NCI-H446 treated with DMSO at 0.1 percent for 48 hours (cell line): ENCODE results near the gene CPEB1.

ENCODE experiments used
- DNase-seq: peaks from one replicate; lab custom pipeline; 2025; lab: John Stamatoyannopoulos, UW

The CPEB1 gene

DNA sequence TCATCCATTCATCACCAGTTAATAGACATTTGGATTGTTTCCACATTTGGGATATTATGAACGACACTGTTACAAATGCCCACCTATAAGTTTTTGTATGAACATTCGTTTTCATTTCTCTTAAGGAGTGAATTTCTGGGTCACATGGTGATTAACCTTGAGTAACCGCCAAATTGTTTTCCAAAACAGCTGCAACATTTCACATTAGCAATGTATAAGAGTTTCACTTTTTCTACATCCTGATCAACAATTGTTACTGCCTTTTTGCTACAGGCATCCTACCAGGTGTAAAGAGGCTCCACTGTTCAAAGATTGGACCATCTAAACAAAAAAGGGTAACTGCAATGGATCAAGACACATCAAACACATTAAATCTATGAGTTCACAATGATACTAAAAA lies 52.0 kb downstream of the CPEB1 start:
- DNase-seq, result no peak

- no peak for DNase-seq
These were observed 59.4 kb downstream of the CPEB1 start for GRCh38 chr15:82587805-82588204.

GRCh38 chr15:82585072-82585471 lies 62.1 kb downstream of the CPEB1 start:
- no peak for DNase-seq

GRCh38 chr15:82580713-82581112 lies 66.5 kb downstream of the CPEB1 start:
- DNase-seq, result no peak

GRCh38 chr15:82575335-82575734 lies 71.8 kb downstream of the CPEB1 start:
- no peak for DNase-seq

DNA sequence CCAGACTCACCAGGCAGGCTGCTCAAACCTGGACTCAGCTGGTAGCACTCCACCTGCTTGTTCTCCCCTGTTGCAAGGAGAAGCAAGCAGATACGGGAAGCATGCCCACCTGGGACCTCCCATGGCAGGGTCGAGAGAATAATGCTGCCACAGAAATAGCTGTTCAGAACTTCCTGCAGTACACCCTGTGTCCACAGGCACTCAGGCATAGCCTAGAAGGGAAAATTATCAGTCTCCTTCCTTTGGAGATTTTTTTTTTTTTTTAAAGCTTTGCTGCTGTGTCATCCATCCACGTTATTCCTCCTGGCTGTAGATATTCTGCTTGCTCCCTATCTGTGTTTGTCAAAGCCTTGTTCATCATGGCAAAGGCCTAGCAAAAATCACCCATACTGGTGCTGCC lies 74.2 kb downstream of the CPEB1 start:
- no peak for DNase-seq

GRCh38 chr15:82572311-82572710 lies 74.9 kb downstream of the CPEB1 start:
- no peak for DNase-seq

DNA sequence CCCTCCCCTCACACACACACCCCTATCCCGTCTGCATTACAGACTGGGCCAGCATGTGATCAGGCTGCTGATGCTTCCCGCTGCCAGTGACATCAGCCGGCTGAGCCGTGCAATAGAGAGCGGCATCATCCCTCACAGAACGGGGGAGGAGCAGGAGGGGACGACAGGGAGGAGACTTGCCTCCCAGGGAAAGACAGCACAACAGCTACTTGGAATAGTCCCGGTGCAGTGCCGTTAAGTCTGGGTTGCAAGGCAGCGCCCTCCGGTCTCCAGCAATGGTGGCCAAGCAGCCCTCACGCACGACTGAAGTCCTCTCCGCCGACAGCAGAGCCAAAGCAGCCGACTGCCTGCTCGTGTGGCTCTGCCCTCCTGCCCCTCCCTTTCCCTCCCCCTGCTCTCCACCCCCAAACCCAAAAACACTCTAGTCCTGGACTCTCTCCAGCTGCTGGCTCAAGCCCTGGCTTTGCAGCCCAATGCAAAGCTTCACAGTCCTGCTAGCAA lies 75.4 kb downstream of the CPEB1 start:
- DNase-seq, result peak; percentile 78

DNA sequence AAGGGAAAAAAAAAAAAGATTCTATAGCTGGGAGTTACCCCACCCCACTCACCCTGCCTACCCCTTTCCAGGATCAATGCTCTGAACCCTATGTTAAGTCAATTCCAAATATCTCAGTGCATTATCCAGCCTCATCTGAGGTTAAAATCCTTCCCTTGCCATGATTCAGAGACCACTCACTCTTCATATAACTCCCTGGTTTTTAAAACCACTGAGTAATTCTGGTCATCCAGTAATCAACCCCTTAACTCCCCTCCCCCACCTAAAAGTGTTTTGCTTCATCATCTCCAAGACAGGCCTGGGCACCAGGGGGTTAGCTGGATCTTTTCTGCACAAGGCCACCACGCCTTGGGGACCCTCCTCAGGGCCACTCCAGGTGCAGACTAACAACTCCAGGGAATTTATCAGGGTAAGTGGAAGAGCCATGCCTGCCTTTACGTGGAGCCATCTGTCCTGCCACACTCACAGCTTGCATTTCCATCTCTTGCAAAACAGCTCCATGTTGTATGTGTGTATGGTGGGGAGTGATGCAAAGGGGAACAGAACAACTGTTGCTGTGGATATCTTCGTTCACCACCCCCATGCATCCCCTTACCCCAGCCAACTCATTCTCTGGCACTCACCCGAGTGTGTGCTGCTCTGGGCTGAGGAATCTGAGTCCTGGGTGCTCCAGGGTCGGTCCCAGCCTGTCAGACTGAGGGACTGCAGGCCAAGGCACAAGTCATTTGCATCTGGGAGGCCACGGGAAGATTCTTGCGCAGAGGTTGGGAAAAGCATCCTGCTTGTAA lies 76.2 kb downstream of the CPEB1 start:
- DNase-seq, result no peak

DNA sequence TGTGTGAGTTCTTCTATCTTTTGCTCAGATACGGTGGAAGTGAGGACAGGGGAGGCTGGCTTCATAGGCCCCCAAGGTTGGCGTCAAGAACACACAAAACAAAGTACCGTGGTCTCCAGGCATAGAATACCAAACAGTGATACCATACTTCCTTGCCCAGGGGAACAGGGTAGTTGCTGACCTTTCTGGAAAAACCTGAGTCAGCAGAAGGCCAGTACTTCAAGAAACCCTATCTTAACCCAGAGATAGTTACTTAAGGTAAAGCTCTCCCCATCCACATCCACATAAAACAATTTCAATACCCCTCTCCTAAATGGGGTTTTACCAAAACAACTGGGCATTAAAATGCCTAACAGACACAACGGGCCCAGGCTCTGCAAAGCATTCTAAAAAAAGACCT lies 77.3 kb downstream of the CPEB1 start:
- DNase-seq, result no peak

DNA sequence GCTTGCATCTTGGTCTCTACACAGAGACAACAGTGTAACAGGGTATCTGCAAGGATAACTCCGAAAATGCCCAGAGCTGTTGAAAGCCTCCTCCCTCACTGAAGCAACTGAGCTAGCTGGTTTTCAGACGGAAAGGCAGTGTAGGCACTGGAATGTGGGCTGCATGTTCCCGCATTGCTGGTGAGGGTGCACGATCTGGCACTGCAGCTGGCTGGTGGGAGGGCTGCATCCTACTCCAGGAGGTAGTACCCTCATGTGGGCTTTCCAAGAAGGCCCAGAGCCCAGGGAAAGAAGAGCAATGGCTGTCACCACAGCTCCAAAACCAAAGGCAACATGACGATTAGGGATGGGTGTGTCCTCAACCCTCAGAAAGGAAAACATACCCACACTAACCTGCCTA lies 78.2 kb downstream of the CPEB1 start:
- DNase-seq, result no peak

- no peak for DNase-seq
These were observed 79.5 kb downstream of the CPEB1 start for GRCh38 chr15:82567661-82568060.

DNA sequence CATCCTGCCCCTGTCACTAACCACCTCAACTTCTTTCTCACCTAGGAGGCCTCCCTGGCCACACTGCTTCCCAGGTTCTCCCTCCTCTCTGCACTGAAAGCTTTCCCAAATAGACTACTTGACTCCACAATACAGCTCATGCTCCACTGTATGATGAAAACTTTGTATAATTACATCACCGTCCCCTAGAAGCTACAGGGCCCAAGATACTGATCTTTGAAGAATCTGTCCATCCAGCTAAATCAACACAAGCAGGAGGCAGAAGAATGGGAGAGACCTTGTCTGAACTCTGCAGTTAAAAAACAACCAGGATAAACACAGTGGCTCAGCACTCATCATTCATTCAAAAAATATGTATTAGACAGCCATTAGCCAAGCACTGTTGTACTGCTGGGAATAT lies 80.5 kb downstream of the CPEB1 start:
- DNase-seq, result no peak

- DNase-seq, result no peak
These were observed 88.7 kb downstream of the CPEB1 start for GRCh38 chr15:82558502-82558901.

- DNase-seq, result no peak
These were observed 90.7 kb downstream of the CPEB1 start for GRCh38 chr15:82556315-82557035.

GRCh38 chr15:82554849-82555248 lies 92.3 kb downstream of the CPEB1 start:
- no peak for DNase-seq

DNA sequence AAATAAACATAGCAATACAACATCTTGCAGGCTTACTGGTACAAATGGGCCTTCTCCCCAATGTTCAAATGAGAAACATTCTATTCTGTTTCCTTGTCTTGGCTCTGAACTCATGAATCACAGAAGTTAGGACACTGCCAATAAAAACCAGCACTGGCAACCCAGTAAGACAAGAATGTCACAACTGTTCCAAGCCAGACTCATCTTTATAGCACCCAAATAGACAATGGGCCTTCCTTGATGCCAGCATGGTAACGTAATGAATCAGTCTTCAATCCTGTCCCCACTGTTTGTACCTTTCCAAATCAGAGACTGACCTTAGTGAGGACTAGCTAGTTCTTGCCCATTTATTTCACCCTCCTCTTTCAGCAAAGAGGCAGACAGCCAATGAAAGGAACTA lies 92.8 kb downstream of the CPEB1 start:
- no peak for DNase-seq

- no peak for DNase-seq
These were observed 93.3 kb downstream of the CPEB1 start for GRCh38 chr15:82553846-82554245.

DNA sequence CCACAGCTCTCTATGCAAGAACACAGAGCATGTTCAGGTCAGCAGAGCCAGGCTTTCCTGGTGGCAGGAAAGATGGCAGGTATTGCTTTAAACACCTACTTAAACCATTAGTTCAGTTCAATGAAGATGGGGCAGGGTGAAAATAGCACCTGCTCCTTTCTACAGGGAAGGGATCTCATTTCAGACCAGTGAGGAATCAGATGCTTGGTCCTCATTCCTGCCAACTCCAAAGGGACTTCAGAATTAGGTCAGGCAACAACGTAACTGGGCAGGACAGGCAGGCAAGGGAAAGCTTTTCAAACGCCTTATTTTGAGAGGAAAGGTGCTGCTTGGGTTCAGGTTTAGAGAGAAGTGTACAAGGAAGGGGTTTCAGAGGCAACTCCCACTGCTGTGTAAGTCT lies 94.3 kb downstream of the CPEB1 start:
- no peak for DNase-seq

DNA sequence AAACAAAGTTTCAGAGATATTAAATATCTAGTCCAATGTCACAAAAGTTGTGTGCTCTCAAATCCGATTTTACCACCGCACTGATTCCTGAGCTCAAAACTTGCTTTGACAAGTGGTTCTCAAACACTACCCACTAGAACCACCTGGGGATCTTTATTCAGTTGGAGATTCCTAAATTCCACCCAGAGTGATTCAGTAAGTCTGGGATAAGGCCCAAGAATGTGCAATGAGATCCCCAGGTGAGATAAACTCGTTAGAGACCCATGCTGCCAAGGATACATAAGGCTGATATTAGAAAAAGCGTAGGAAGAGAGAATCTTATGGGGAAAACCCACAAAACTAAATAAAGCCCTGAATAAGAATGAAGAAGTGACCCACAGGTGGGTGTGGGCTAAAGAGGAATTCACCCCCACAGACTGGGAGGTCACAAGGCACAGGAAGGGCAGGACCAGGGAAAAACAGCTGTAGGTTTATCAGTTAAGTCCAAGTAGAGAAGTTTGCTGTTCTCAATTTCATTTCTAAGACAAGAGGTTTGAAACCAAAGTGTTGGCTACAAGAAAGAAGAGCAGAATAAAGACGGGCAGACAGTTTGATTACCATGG lies 95.4 kb downstream of the CPEB1 start:
- DNase-seq, result no peak

DNA sequence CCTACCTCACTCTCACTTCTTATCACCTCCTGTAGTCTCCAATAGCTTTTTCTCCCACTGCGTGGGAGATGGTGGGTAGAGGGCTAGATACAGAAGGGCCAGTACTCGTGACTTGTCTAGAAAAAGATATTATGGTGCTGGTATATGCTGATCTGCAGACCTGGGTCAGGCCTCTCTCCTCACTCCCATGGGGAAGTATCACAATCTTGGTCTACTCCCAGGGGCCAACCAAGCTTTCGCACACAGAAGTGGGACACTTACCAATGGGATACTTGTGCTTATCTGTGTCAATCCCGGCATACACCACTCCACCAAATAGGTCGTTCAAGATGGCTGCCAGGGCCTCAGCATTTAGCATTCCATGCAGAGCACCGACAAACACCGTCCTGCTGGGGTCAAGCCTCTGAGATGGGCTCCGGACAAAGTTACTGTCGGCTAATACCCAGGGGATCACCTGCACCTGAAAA lies 97.9 kb downstream of the CPEB1 start:
- no peak for DNase-seq

DNA sequence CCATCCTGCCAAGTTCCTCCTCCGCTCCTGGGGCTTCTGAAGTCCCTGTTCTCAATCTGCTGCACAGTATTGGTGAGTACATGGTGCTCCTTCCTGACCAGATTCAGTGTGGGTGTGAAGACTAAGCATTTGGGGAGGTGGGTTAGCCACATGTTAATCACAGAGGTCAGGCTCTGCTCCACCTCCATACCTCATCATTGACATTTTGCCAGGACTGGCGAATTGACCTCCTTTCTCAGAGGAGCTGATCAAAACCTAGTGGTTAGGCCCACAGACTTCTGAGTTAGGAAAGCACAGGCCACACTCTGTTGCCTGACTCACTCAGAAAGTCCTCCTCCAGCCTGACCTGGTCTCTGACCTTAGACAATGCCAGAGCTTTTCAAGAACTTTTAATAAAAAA lies 98.5 kb downstream of the CPEB1 start:
- DNase-seq, result no peak

- DNase-seq, result no peak
These were observed 101.7 kb downstream of the CPEB1 start for GRCh38 chr15:82545478-82545877.
